AG04449 (cell line): ENCODE data around the gene TNPO1.

ENCODE experiments used
- CTCF ChIA-PET: fragments of 350-600 bp; formaldehyde crosslinking; extraction: SDS; loops from one replicate; lab custom pipeline; 2021; ENCODE audit warnings: antibody characterized with exemption; lab: Yijun Ruan, JAX
- POLR2A ChIA-PET: fragments of 400-600, 350-600 bp; formaldehyde crosslinking; extraction: SDS; loops from one replicate; lab custom pipeline; 2020; ENCODE audit warnings: antibody characterized with exemption, inconsistent platforms; lab: Yijun Ruan, JAX
- DNase-seq: peaks from one replicate; pipeline ENCODE4 v3.0.0-alpha.2; 2010; ENCODE audit warnings: low read depth, low spot score
- H3K4me3 ChIP-seq: 2 replicates; pipeline ENCODE4 v1.5.1; 2011; ENCODE audit warnings: low read depth, mild to moderate bottlenecking, control low read depth, low read length
- CTCF ChIP-seq: IDR thresholded peaks from one replicate; pipeline ENCODE4 v1.5.1; 2011; ENCODE audit warnings: mild to moderate bottlenecking, moderate library complexity, low read length, control low read depth, inconsistent platforms; ENCODE audit not compliant: insufficient read depth; ENCODE audit errors: missing control alignments

TNPO1 gene

DNA sequence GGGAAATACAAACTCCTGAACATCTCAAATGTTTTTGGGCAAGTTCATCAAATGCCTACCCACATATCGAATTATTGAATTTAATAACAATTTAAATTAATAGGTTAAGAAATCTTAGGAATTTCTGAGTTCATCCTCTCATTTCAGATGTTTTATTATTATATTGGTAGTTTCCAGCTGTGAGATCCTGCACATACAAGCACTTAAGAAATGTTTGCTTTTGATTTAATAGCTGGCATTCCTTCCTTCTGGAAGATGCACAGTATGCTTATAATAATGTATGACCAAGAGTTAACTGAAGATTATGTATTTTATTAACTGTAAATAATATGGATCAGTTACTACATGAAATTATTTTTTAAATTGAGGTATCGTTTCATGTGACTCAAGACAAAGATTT, 13.9 kb downstream of the TNPO1 start:
- ChIA-PET CTCF (interaction anchor here (5.5 kb wide), 1 partner anchor 12 kb away, joined by 43 read pairs; no protein-coding TSS in a partner anchor), POLR2A (no interaction called here)
- DNase-seq: no peak
- no peak overlapping the region for H3K4me3 ChIP-seq
- TF ChIP-seq CTCF: no peak

DNA sequence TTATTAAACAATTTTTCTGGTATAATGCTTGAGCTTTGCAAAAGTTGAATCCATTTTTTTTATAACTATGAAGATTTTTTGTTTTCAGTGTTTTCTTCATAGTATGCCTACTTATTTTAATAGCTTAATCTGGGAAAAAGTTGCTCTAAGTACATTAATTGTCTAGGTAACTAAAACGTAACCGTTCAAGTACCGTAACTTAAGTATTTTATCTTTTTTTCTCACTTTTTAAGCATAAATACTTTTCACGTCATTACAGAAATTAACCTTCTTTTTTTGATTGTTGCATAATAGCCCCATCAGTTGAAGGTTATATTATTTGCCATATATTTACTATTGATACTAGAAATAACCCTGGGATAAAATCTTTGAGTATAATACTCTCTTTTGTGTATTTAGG, 15.2 kb downstream of the TNPO1 start:
- DNase-seq: no peak
- CTCF ChIA-PET: interaction anchor here (1.0 to 5.5 kb wide), 2 partner anchors 9 to 13 kb away, joined by 3 to 43 read pairs; no protein-coding TSS in a partner anchor
- POLR2A ChIA-PET: no interaction called here
- H3K4me3 ChIP-seq: no peak overlapping the region
- TF ChIP-seq CTCF: no peak

DNA sequence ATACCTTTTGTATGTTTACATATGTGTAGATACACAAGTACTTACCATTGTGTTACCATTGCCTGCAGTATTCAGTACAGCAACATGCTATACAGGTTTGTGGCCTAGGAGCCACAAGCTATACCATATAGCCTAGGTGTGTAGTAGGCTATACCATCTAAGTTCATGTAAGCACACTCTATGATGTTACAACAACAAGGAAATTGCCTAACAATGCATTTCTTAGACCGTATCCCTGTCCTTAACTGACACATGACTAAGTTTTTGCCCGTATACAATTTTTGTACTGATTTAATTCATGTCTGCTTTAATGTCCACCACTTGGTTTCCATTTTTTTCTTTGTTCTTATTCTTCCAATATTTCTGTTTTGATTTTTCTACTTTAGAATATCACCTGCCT, 18.5 kb downstream of the TNPO1 start:
- CTCF ChIA-PET: interaction anchor here (1.1 to 2.3 kb wide), 3 partner anchors 12 to 469 kb away, joined by 4 to 8 read pairs (median 4); no protein-coding TSS in a partner anchor
- DNase-seq: no peak
- POLR2A ChIA-PET: no interaction called here
- no peak for TF ChIP-seq CTCF
- no peak overlapping the region for H3K4me3 ChIP-seq

- TF ChIP-seq CTCF: no peak
- ChIA-PET CTCF (interaction anchor here (1.1 to 2.3 kb wide), 2 partner anchors 17 to 227 kb away, joined by 3 to 8 read pairs; no protein-coding TSS in a partner anchor), POLR2A (no interaction called here)
- H3K4me3 ChIP-seq: no peak overlapping the region
- DNase-seq: no peak
Observed at GRCh38 chr5:72835633-72836032, 19.2 kb downstream of the TNPO1 start.

GRCh38 chr5:72836810-72837209, 20.3 kb downstream of the TNPO1 start:
- no peak for TF ChIP-seq CTCF
- H3K4me3 ChIP-seq: no peak overlapping the region
- DNase-seq: no peak
- ChIA-PET CTCF (interaction anchor here (1.1 kb wide), 1 partner anchor 228 kb away, joined by 3 read pairs; no protein-coding TSS in a partner anchor), POLR2A (interaction anchor here (0.8 kb wide), 1 partner anchor 11 kb away, joined by 3 read pairs; no protein-coding TSS in a partner anchor)

- H3K4me3 ChIP-seq: no peak overlapping the region
- no peak for TF ChIP-seq CTCF
- no peak for DNase-seq
- POLR2A ChIA-PET: interaction anchor here (0.6 to 1.2 kb wide), 2 partner anchors 11 to 586 kb away, joined by 3 to 4 read pairs; no protein-coding TSS in a partner anchor
- CTCF ChIA-PET: interaction anchor here (1.0 to 1.6 kb wide), 2 partner anchors 226 to 314 kb away, joined by 3 to 4 read pairs; no protein-coding TSS in a partner anchor
Observed at GRCh38 chr5:72837524-72838096, 21.1 kb downstream of the TNPO1 start.
